Stimulated activated CD4-positive, alpha-beta T cell treated with anti-CD3 and anti-CD28 coated beads, Interleukin-12 subunit alpha, Interleukin-12 subunit beta, amount 100 ng/mL, for 4 hours (primary cell): Measurements from ENCODE around the gene MIR17HG.
"Not testable (repeated sequence)": the region's sequence is repeated elsewhere in the genome, so short reads cannot be mapped to it uniquely, and the experiment has no call there.

Experiments used
- DNase-seq: peaks from one replicate; pipeline ENCODE4 v3.0.0-alpha.2; 2020

MIR17HG gene

DNA sequence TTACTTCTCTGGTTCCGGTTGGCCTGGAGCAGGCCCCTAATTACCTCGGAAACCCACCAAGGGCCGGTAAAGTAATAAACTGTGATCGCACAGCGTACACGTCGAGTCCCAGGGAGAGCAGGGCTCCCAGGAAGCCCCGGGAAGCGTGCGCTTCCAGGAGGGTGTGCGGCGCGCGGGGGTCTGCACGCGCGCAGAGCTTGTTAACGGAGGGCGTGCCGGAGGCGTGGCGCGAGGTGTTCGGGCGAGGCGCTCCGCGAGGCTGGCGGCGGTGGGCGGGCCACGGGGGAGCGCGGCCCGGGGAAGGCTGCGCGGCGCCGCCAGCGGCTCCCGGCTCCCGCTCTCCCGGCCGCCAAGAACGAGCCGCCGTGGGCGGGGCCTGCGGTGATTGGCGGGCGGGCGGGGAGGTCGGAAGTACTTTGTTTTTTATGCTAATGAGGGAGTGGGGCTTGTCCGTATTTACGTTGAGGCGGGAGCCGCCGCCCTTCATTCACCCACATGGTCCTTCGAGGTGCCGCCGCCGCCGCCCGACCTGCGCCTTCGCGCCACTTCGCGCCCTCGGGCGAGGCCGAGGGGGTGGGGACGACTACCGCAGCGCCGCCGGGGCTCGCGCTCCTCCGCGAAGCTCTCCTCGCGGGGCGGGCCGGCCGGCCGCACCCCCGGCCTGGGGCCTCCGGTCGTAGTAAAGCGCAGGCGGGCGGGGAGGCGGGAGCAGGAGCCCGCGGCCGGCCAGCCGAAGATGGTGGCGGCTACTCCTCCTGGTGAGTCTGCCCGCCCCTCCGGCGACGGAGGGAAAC is at the start of gene MIR17HG:
Gene MIR17HG (plus strand): TSS at position 486 of the 794 bp plus-strand sequence.
- DNase-seq: peak; percentile 89

- no peak for DNase-seq
These were observed 49.4 kb upstream of the MIR17HG start for GRCh38 chr13:91298060-91298459.

- DNase-seq: no peak
These were observed 45.4 kb upstream of the MIR17HG start for GRCh38 chr13:91302111-91302510.

GRCh38 chr13:91303031-91303430 is 44.5 kb upstream of the MIR17HG start:
- DNase-seq: no peak

- DNase-seq: no peak
These were observed 42.7 kb upstream of the MIR17HG start for GRCh38 chr13:91304741-91305140.

DNA sequence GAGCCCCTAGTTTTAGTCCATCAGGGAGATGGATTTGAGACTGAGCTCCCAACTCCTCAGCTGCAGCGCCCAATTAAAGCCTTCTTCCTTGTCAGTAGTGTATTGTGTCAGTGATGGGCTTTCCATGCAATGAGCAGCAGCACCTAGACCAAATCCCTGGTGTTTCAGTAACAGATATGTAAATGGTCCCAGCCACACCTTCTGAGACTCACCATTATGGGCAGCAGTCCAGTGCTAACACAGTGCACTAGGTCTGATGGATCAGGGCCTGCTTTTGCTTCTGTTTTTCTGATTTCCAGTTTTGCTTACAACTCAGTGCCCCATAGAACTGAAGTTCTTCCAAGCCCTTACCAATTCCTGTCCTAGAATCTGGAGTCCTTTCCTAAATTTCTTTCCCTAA is 41.8 kb upstream of the MIR17HG start:
- no peak for DNase-seq

DNA sequence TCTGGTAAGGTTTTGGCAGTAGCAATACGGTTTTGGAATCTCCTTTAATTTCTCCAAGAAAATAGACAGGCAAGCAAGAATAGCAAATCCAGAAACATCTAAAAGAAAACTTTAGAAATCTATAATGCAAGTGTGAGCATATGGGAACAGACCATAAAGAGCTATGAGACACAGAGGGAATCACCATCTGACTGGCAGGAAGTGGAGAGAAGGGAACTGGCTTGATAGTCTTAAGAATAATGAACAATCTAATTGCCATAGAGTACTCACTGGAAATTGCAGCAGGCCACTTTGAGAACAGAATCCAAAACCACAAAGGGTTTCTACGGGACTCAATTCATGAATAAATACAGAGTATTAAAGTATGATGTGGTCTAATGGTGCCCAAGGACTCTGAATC is 39.6 kb upstream of the MIR17HG start:
- DNase-seq: no peak

DNA sequence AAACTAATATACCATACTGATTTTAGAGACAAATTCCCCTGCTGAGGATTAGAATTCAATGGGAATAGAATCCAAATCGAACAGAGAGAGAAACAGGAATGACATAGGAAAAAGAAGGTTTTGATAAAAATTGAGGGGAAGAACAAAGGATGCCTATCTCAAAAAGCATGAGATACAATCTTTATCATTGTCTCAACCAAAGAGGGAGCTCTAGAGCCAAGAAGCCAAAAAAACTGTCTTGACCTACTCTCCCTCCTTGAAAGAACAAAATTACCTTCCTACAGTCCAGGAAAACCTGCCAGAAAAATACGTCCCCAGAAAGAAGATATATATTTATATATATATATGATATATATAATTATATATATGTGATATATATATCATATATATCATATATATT is 39.2 kb upstream of the MIR17HG start:
- DNase-seq: no peak

DNA sequence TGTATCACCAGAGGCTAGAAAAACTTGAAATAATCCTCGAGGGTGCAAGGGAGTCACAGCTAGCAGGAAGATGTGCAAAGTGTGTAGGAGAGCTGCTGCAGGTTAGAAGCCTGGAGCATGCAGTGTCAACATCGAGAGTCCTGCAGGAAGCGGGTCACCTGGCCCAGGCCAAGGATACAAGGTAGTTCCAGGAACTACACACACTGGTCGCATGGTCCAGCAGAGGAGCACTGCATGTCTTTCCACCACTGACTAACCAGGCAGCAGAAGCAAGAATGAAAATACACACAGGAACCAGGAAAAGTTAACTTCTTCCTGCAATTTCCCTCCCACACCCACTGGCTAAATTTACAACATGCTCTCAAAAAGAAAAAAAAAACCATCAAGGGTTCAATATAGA is 36.0 kb upstream of the MIR17HG start:
- DNase-seq: no peak

- no peak for DNase-seq
These were observed 35.2 kb upstream of the MIR17HG start for GRCh38 chr13:91312324-91312723.

GRCh38 chr13:91313103-91313502 is 34.4 kb upstream of the MIR17HG start:
- DNase-seq: no peak

GRCh38 chr13:91313581-91313980 is 33.9 kb upstream of the MIR17HG start:
- DNase-seq: no peak

- DNase-seq: no peak
These were observed 32.6 kb upstream of the MIR17HG start for GRCh38 chr13:91314888-91315287.

DNA sequence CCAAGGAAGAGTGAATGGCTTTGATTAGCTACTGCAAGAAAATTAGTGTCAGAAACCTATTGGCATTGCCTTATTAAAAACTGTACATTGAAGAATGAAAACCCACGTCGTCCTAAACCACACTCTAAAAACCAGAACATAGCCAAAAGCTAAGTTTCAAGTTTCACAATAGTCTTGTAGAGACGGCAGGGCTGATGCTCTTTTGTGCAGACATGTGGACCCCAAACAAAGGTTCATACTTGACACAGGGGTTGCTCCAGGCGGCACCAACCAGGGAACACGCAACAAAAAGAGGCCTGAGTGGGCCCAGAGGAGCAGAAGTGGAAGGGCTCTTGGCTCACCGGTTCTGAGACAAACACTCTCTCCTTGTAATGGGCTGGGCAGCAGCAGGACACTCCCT is 28.6 kb upstream of the MIR17HG start:
- DNase-seq: no peak

DNA sequence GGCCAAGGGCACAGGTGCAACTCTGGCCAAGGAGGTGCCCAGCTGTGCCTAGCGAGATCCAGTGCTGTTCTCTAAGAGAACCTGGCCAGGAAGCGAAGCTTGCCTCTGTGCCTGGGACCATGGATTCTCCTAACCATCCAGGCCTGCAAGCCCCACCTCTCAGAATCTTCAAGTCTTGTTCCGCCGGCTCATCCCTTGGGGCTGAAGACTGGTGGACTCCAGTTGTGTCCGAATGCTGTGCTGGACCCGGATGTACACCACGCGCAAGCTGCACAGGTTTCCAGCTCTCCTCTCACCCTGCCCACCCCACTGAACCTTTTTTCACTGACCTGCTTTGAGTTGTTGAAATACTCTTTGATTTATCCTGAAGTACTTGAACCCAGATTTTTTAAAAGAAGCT is 27.5 kb upstream of the MIR17HG start:
- no peak for DNase-seq

- DNase-seq: not testable (repeated sequence)
These were observed 26.5 kb upstream of the MIR17HG start for GRCh38 chr13:91320990-91321389.

GRCh38 chr13:91323349-91323748 is 24.1 kb upstream of the MIR17HG start:
- DNase-seq: no peak

- DNase-seq: no peak
These were observed 21.3 kb upstream of the MIR17HG start for GRCh38 chr13:91326146-91326545.

DNA sequence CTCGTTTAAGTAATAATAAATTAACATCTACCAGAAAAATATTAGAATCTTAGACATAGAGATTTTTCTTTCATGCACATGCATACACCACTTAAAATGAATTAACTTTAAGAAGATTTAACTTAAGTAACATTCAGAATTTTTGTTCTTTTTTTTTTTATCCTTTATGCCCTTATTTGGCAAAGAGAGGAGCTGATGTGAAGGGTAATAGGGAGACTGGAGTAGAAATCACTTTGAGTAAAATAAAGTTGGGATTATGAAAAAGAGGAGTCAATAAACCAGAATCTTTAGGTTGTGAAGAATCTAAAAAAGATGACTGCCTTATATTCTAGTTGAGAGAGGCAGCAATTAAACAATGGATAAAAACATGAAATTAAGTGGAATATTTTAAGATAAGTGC is 18.8 kb upstream of the MIR17HG start:
- DNase-seq: no peak

DNA sequence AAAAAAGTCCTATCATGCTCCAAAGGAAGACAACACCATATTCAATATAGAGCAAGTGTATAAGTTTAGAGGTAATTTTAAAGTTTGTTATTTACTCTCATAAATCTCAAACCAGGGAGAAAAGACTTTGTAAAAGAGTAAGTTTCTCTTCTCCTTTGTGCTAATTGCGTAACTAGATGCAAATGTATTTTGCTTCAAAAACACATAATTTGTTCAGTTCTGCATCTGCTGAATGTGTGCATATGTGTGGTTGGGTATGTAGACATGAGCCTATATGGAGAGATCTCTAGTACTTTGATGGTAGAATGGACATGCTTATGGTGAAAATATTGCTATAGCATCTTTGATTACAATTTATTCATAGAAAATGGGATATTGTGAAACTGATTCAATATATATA is 17.8 kb upstream of the MIR17HG start:
- DNase-seq: no peak

DNA sequence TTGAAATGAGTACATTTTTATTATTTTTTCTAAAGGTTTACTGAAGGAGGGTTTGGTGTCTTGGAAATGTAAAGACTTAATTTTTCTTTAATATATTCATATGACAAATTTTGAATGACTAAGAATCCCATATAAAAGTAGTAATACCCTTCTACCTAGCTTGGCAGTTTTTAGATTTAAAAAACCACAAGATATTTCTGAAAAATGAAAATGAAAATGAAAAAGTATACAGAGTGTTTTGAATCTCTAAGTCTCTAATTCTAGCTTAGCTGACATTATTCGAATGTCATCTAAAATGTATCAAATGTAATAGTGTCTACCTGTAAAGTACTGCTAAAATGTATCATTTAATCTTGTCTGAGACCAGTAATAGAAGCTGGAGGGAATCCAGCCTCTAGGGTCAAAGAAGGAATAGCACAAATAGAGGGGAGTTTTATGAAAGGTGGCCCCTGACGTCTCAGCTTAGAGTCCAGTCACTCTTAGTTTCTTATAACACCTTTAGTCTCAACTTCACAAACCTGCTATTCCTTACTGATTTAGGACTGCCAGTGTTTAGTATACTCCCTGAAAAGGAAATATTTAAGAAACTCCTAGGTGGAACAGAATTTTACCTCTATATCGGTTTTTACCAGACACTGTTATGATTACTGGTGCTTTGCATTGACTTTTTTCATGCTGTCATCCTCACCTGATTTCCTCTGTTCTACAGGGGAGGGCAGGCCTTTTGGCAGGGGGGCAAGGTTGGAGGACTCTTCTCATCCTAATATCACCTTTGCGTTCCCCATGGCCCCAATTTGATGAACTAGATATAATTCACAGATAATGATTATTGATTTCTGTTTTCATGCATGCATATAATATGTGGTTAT is 16.2 kb upstream of the MIR17HG start:
- no peak for DNase-seq

- DNase-seq: no peak
These were observed 1.4 kb upstream of the MIR17HG start for GRCh38 chr13:91346062-91346461.

DNA sequence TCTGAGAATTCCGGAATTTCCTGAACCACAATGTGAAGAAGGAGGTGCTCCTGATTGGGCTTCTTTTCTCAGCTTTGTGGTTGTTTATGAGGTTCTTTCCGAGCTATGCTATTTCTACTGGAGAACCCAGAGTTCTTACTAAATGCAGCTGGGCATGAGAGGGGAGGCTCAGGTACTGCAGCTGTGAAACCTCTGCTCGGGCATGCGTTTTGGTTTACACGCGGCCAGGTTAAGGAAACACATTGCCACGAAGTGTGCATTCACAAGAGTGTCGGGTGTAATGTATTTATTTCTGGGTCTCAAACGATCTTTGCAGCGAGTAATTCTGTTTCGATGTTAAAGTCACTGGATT is 661 bp upstream of the MIR17HG start:
- DNase-seq: peak; percentile 38
